ENCODE measurements around the gene NAGLU.
"Not testable (repeated sequence)": the region's sequence is repeated elsewhere in the genome, so short reads cannot be mapped to it uniquely, and the experiment has no call there.

The NAGLU gene

GRCh38 chr17:42545755-42546505 lies 9.9 kb downstream of the NAGLU start:
- not testable (repeated sequence) for DNase-seq

GRCh38 chr17:42547001-42547461 lies 11.0 kb downstream of the NAGLU start:
- DNase-seq, result no peak

DNA sequence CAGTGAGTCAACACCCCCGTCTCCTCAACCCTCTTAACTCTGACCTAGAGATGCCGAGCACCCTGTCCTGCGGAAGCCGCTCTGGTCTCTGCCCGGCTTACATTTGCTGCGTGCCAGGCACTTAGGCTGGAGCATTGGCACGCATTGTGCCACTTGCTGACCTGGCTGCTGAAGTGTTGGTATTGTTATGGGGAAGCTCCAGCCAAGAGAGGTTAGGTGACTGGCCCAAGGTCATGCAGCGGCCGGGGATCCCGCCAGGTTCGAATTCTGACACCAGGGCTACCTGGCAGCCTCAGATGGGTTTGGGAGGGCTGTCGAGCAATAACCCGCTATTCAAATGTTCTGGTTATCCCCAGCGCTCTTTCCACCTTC lies 11.6 kb downstream of the NAGLU start:
- DNase-seq, result no peak

DNA sequence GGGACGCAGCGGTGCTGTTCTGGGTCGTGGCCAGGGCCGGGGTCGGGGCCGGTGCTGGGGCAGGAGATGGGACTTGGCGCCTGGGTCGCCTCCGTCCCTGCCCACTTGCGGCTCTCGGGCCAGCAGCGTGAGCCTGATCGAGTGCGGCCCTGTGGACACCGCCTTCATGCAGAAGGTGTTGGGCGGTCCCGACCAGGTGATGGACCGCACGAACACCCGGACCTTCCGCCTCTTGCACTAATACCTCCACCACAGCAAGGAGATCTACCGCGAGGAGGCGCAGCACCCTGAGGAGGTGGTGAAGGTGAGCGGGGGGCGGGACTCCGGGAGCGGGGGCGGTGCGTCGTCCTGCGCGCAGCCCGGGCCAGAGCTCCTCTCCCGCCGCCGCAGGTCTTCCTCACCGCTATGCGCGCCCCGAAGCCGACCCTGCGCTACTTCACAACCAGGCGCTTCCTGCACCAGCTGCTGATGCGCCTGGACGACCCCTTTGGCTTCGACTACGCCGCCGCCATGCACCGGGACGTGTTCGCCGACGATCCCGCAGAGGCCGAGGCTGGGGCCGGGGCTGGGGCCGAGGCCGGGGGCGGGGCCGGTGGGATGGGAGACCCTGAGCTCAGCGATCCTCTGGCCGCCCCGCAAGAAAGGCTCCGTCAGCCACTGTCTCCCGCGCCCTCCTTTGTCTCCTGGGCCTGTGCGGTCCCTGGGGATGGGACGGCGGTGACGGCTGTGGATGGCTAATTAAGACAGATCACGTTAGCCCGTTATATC lies 12.2 kb downstream of the NAGLU start:
- DNase-seq, result peak; percentile 78

DNA sequence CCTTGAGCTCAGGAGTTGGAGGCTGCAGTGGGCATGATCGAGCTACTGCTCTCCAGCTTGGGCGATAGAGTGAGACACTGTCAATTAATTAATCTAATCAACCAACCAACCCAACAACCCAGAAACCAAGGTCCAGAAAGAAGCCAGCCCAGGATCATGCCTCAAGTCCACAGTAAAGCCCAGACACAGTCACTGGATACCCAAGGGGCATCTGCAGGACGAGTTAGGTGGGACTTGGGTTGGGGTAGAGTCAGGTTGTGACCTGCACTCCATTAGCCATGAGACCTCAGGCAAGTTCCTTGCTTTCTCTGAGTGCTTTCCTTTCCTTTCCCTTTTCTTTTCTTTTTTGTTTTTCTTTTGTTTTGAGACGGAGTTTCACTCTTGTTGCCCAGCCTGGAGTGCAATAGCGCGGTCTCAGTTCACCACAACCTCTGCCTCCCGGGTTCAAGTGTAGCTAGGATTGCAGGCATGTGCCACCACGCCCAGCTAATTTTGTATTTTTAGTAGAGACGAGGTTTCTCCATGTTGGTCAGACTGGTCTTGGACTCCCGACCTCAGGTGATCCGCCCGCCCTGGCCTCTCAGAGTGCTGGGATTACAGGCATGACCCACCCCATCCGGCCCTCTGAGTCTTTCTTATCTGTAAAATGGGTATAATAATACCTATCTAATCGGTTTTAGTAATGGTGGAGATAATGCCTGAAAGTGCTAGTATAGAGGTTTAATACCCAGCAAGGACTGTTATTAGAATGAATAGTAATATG lies 13.1 kb downstream of the NAGLU start:
- no peak for DNase-seq

DNA sequence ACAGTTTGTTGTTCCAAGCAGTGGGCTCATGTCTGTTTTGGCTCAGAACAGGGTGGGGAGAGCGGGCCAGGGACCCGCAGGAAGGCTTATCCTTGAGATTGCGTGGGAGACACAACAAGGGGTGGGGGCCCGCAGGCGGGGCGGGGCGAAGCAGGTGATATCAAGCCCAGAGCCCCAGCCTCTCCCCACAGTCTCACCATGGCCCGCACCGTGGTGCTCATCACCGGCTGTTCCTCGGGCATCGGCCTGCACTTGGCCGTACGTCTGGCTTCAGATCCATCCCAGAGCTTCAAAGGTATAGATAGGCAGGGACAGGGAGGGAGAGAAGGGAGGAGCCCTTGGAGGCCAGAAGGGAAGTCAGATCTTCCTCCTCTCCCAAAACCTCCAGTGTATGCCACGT lies 16.7 kb downstream of the NAGLU start, which contains the start of gene HSD17B1:
Gene HSD17B1, plus strand, starts transcription at position 188 of the 400 bp plus-strand sequence. Its CDS starts 11 bp downstream, at position 199.
- not testable (repeated sequence) for DNase-seq

DNA sequence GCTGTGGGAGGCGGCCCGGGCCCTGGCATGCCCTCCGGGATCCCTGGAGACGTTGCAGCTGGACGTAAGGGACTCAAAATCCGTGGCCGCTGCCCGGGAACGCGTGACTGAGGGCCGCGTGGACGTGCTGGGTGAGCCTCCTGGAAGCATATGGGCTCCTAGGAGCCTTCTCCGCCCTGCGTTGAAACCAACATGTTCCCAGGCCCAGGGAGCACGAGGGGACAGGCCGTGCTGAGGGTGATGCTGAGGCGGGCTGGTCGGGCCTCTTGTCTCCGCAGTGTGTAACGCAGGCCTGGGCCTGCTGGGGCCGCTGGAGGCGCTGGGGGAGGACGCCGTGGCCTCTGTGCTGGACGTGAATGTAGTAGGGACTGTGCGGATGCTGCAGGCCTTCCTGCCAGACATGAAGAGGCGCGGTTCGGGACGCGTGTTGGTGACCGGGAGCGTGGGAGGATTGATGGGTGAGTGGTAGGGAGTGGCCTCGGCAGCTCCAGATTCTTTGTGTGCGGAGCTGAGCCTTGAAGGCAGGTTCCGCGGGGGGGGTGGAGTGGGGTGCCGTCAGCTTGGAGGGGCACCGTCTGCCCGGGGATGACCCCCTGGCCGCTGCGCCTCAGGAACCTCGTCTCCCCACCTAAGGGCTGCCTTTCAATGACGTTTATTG lies 17.2 kb downstream of the NAGLU start:
- no peak for DNase-seq

DNA sequence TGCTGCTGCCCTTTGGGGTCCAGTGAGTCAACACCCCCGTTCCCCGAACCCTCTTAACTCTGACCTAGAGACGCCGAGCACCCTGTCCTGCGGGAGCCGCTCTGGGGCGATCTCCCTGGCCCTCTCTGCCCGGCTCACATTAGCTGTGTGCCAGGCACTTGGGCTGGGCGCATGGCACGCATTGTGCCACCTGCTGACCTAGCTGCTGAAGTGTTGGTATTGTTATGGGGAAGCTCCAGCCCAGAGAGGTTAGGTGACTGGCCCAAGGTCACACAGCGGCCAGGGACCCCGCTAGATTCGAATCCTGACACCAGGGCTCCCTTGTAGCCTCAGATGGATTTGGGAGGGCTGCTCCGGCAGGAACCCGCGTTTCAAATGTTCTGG lies 17.8 kb downstream of the NAGLU start:
- no peak for DNase-seq

GRCh38 chr17:42554250-42555121 lies 18.4 kb downstream of the NAGLU start:
- DNase-seq, result peak; percentile 92

DNA sequence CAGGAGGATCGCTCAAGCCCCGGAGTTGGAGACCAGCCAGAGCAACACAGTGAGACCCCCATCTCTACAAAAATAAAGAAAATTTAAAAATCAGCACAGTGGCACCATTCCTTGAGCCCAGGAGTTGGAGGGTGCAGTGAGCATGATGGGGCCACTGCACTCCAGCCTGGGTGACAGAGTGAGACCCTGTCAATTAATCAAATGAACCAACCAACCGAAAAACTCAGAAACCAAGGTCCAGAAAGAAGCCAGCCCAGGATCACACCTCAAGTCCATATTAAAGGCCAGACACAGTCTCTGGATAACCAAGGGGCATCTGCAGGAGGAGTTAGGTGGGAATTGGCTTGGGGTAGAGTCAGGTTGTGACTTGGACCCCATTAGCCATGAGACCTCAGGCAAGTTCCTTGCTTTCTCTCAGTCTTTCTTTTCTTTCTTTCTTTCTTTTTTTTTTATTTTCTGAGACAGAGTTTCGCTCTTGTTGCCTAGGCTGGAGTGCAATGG lies 19.1 kb downstream of the NAGLU start:
- DNase-seq, result no peak

DNA sequence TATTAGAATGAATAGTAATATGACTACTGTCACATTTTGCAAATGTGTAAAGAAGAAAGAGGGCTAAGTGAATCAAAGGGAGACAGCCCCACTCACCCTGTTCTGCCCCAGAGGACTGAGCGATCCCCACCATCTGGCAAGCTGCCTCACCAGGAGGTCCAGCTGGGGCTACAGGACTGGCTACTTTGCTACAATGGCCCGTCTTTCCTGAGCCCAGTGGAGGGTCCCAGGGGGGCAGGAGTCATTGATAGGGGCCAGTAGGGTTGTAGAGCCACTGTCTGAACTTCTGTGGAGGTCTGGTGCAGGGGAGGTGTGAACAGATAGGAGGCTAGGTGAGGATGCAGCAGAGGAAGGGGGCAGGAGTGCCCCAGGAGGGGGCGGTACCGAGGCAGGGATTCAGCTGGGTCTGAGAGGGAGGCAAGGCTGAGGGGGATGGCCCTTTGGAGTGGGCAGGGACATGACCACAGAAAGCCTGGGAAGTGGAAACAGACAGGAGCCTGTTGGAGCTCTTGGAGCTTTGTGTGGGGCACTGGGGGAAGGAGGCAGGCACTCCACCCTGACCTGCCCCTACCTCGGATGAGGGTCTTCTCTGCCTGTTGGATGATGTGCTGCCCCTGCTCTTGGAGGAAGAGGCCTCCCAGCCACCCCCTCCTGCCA lies 20.0 kb downstream of the NAGLU start:
- DNase-seq, result not testable (repeated sequence)

- no peak for DNase-seq
These were observed 23.0 kb downstream of the NAGLU start for GRCh38 chr17:42559075-42559474.

DNA sequence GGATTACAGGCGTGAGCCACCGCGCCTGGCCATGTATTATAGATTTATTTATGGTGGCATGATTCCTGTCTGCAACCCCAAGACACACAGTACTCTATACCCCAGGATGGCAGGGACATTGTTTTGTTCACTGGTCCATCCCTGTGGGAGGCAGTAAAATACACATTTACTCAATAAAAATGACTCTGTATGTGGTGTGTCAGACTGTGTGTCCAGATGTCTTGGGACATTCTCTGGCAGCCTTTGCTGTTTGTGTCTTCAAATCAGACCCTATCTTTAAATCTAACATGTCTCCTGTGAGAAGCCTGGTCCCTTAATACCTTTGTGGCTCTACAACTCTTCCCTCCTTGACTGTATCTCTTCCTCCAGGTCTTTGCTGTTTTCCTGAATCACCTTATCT lies 24.2 kb downstream of the NAGLU start:
- no peak for DNase-seq

GRCh38 chr17:42561897-42562387 lies 25.9 kb downstream of the NAGLU start, which contains the start of gene COASY:
COASY (plus strand) TSS chr17:42562148; CDS start chr17:42562623, 475 bp downstream.
- peak; percentile 95 for DNase-seq

DNA sequence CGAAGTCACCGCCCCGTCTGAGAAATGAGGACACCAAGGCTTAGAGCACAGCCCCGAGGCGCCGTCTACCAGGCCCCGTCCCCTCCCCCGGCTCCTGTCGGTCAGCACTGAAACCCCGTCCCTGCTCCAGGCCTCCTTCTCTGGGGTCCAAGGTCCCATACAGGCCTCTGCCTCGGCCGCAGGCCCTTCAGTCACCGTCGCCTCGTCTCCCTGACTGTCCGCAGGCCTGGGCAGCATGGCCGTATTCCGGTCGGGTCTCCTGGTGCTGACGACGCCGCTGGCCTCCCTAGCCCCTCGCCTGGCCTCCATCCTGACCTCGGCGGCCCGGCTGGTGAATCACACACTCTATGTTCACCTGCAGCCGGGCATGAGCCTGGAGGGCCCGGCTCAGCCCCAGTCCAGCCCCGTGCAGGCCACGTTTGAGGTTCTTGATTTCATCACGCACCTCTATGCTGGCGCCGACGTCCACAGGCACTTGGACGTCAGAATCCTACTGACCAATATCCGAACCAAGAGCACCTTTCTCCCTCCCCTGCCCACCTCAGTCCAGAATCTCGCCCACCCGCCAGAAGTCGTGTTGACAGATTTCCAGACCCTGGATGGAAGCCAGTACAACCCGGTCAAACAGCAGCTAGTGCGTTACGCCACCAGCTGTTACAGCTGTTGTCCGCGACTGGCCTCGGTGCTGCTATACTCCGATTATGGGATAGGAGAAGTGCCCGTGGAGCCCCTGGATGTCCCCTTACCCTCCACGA lies 26.5 kb downstream of the NAGLU start:
- DNase-seq, result no peak

DNA sequence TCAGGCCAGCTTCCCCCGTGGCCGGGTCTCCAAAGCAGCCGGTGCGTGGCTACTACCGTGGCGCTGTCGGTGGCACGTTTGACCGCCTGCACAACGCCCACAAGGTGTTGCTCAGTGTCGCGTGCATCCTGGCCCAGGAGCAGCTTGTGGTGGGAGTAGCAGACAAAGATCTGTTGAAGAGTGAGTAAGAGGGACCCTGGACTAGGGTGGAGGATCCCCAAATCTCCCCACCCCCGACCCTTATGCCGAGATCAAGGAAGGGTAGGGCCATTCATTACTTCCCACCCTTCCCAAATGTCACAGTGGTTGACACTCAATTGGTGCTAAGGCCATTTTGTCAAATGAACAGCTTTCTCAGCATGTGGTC lies 27.1 kb downstream of the NAGLU start:
- DNase-seq, result no peak

GRCh38 chr17:42563543-42563942 lies 27.5 kb downstream of the NAGLU start:
- DNase-seq, result no peak

GRCh38 chr17:42563950-42564349 lies 27.9 kb downstream of the NAGLU start:
- no peak for DNase-seq

DNA sequence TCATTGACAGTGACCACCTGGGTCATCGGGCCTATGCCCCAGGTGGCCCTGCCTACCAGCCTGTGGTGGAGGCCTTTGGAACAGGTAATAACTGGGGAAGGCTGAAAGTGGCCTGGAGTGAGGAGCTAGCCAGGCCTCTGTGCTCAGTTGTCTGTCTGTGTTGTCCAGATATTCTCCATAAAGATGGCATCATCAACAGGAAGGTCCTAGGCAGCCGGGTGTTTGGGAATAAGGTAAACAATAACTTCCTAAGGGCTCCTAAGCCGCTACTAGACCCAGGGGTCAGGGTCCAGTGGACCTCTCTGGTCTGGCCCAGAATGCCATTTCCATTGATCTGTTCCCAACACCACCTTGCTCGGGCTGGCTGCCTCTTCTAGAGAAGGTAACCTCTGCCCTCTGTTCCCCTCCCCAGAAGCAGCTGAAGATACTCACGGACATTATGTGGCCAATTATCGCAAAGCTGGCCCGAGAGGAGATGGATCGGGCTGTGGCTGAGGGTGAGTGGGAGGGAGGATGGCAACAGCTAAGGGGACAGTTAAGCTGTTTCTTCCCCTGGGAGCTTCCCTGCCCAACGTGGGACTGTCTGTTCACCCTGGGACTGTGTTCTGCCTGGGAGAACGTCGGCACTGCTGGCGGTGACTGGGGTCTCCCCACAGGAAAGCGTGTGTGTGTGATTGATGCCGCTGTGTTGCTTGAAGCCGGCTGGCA lies 28.9 kb downstream of the NAGLU start:
- no peak for DNase-seq
